RKO (cell line): ENCODE results near the gene C5orf22.
"Not testable (repeated sequence)": the region's sequence is repeated elsewhere in the genome, so short reads cannot be mapped to it uniquely, and the experiment has no call there.

ENCODE experiments used
- DNase-seq: peaks from one replicate; pipeline ENCODE4 v3.0.0-alpha.2; 2016; ENCODE audit warnings: low spot score

Gene C5orf22

DNA sequence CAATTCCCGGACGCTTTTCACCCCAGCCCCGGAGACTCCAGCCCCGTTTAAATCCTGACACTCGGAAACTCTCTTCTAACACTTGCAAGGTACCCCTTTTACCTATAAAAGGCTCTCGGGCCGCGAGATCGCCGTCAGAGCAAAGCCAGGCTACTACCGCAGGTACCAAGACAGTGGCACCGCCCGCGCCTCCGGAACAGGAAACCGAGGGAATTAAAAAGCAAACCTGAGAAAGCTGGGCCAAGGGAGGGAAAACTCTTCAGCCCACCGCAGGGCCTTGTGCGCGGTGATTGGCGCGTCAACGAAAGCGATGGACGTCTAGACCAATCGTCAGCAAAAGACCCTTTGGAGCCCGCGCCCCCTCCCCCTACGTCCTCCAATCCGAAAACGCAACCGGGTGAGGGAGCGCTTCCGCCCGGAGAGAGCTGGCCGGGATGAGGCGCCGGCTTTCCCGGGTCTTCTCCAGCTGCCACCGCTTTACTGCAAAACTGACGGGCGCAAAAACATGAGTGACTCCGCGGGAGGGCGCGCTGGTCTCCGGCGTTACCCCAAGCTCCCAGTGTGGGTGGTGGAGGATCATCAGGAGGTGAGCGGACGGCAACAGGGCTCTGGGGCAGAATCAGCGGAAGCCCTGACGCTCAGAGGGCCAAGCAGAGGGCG is at the start of gene C5orf22, which contains the start of gene DROSHA:
TSS of gene C5orf22 (plus strand) at position 414 of the 660 bp plus-strand sequence. CDS start at position 506, 92 bp downstream.
TSS of gene DROSHA (minus strand) at position 206 of the 660 bp plus-strand sequence. CDS start 3,034 bp downstream, outside the sequence.
- peak; percentile 96 for DNase-seq

- DNase-seq: no peak
Measured at GRCh38 chr5:31485376-31486207, 46.5 kb upstream of the C5orf22 start.

GRCh38 chr5:31486441-31486840 is 45.7 kb upstream of the C5orf22 start:
- DNase-seq: no peak

- no peak for DNase-seq
Measured at GRCh38 chr5:31487506-31487905, 44.6 kb upstream of the C5orf22 start.

DNA sequence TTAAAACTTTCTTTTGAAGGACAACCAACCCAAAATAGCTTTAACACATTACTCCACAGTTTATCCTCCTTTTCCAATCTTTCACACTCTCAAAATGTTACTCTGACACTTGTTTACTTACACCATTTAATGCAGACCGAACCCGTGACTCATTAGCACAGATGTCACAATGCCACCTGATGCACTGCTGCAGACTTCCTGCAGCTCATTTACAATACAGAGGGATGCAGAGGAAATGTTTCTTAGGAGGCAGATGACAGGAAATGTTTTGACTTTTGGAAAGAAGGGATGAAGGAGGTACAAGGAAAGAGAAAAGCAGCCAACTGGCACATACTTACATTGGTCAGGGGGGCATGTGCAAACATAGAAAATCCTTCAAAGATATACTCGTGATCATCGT is 39.2 kb upstream of the C5orf22 start:
- peak; percentile 10 for DNase-seq

- DNase-seq: no peak
Measured at GRCh38 chr5:31495336-31495735, 36.8 kb upstream of the C5orf22 start.

DNA sequence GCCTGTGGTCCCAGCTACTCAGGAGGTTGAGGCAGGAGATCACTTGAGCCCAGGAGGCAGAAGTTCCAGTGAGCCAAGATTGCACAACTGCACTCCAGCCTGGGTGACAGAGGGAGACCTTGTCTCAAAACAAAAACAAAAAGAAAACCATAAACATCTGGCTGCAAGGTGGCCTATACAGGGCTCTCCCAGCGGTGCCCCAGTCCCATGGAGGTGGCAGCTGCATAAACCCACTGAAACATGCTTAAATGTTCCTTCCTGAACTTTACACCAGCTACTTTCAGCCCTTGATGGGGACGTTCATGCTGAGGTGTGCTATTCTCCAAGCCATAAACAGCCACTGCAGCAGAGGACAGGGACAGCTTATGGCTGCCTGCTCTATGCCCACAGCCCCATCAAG is 35.8 kb upstream of the C5orf22 start:
- no peak for DNase-seq

DNA sequence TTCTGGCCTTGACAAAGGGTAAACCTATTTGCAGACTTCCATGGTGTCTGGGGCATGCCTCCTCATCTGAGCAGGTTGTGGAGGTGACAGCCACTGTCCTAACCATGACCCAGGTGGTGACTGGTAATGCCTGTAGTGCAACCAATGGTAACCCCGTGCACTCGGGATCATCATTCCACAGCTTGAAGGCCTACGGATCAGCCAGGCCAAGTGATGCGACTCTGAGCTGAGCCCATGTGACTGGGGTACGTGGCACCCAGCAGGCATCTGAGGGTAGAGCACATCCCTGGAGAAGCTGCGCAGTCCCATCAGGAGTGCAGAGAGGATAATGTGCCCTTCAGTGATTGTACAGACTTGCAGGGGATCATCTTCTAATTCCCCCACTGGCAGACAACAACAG is 35.2 kb upstream of the C5orf22 start:
- no peak for DNase-seq

- no peak for DNase-seq
Measured at GRCh38 chr5:31500256-31500655, 31.8 kb upstream of the C5orf22 start.

GRCh38 chr5:31502506-31502905 is 29.6 kb upstream of the C5orf22 start:
- no peak for DNase-seq

DNA sequence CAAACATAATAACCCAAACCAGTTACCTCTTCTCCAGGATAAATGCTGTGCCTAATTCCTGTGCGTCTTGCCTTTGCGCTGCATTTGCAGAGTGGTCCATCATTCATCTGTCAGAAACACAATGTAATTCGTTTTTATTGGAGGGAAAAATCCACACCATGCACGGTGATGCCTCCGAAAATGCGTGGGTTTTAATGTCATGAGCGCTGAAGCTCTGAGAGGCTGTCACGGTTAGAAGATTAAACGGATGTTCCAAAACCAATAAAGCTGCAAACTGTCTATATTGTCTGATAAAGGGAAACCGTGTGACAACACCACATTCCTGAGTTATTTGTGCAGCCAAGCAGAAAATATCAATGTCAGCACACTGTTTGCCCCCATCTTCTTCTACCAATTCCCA is 27.6 kb upstream of the C5orf22 start:
- DNase-seq: no peak

DNA sequence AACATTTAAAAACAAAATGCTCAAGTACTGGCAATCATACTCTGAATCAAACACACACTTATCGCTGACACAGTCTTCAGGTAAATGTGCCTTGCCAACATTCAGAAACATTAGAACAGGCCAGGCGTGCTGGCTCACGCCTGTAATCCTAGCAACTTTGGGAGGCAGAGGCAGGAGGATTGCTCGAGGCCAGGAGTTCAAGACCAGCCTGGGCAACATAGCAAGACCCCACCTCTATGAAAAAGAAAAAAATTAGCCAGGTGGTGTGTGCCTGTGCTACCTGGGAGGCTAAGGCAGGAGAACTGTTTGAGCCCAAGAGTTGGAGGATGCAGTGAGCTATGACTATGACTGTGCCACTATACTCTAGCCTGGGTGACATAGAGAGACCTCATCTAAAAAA is 20.8 kb upstream of the C5orf22 start:
- DNase-seq: no peak

GRCh38 chr5:31516802-31517201 is 15.3 kb upstream of the C5orf22 start:
- DNase-seq: no peak

DNA sequence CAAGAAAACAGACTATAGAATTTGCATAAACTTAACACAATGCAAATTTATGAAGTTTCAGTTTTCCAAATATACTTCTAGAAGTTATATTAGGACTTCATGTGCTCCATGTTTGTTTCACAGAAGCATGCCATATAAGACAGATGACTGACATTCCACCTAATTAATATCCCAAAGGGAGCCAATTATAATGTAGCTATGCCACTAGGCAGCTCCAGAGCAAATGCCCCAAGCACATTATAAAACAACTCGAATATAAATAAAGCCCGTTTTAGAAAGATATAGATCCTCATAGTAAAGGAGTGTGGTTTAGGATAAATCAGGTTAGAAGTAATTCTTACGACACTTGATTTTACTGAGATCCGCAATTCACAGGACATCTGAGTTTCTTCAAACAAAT is 9.1 kb upstream of the C5orf22 start:
- DNase-seq: no peak

GRCh38 chr5:31530541-31531265 is 1.4 kb upstream of the C5orf22 start:
- peak; percentile 84 for DNase-seq

DNA sequence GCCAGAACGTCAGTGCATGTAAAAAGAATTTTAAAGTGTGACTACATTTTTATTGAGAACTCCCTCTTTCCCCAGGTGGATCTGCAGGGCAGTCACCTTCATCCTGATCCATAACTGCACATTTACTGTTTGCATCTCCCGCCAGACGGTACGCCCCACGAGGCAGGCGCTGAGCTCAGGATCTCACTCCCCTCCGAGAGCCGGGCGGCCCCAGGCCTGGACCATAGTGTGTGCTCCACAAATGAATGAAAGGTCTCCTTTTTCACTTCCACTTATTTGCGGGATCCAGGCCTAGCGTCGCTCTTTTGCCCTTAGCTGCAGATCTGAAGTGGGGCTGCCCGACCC is 586 bp upstream of the C5orf22 start:
- peak; percentile 46 for DNase-seq

GRCh38 chr5:31534527-31535046 is 2.5 kb downstream of the C5orf22 start:
- no peak for DNase-seq

DNA sequence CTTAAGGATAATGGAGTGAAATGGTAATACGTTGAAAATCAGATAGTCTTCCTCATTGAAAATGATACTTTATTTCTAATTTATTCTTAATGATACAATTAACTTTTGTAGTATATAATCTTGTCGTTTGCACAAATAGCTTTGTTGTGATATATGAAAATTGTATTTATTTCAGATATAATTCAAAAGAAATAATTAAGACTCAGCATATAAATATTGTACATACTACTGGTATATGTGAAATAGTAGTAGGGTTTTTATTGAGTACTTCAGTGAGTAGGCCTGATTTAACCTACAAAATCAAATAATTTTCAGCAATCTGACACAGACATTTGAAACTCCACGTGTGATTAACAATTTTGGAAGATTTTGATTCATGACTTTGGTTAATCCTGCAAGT is 4.8 kb downstream of the C5orf22 start:
- DNase-seq: no peak

GRCh38 chr5:31537349-31537748 is 5.2 kb downstream of the C5orf22 start:
- no peak for DNase-seq

- no peak for DNase-seq
Measured at GRCh38 chr5:31537851-31538250, 5.8 kb downstream of the C5orf22 start.

DNA sequence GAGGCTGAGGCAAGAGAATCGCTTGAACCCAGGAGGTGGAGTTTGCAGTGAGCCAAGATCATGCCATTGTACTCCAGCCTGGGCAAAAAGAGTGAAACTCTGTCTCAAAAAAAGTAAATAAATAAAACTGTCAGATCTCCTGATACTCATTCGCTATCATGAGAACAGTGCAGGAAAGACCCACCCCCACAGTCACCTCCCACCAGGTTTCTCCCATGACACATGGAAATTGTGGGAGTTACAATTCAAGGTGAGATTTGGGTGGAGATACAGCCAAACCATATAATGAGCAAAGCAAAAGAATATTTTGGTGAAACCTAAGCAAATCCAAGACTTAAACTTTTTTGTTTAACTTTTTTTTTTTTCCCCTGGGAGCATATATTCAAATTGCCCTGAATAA is 17.0 kb downstream of the C5orf22 start:
- DNase-seq: not testable (repeated sequence)

DNA sequence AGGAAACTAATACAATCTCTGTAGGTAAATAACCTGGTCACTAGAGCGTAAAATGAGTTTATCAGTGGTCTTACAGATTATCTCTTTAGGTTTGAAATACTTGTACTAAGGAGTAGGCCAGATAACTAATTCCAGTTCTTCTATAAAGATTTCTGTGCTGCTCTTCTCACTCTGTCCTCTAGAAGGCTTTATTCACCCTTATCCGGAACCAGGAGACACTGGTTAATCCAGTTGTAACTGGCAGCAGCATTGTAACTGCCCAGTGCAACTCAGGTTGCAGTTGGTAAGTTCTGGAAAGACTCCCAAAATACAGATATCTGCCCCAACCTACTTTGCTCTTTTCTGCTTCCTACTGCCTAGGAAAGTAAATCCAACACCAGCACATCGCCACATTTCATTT is 19.8 kb downstream of the C5orf22 start:
- no peak for DNase-seq

DNA sequence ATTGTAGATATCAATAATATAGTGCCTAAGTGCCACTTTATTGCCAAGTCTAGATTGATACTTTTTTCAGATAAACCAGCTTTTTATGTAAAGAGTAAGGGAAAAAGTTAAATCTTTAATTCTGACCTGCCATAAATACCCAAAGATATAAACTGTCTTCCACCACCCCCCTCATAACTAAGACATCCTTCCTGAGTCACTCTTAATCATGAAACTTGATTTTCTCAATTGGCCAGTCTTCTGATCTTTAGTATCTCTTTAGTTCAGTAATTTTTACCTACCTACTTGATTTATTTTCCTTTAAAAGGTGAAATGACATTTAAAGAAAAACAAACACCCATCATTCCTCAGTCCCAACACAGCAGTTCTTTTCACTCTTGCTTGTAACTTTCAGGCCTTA is 21.8 kb downstream of the C5orf22 start:
- DNase-seq: no peak
